GM19328 (cell line): ENCODE measurements around the gene DUOX2.

Source experiments
- ATAC-seq: cut with Tn5 transposase; IDR thresholded peaks from one replicate; pipeline ENCODE4 v1.9.1; 2021; ENCODE audit warnings: mild to moderate bottlenecking, moderate library complexity; ENCODE audit not compliant: unreplicated experiment

The DUOX2 gene

GRCh38 chr15:45114076-45114750, at the start of gene DUOX2, which contains the start of gene DUOXA2:
Gene DUOX2 (minus strand): TSS chr15:45114172. CDS start chr15:45113411, 761 bp downstream.
Gene DUOXA2 (plus strand): TSS chr15:45114326. CDS start chr15:45114606, 280 bp downstream.
- no peak for ATAC-seq

- no peak for ATAC-seq
Observed at GRCh38 chr15:45163508-45163856, 49.5 kb upstream of the DUOX2 start.

GRCh38 chr15:45162771-45163507, 49.0 kb upstream of the DUOX2 start:
- ATAC-seq, result no peak

DNA sequence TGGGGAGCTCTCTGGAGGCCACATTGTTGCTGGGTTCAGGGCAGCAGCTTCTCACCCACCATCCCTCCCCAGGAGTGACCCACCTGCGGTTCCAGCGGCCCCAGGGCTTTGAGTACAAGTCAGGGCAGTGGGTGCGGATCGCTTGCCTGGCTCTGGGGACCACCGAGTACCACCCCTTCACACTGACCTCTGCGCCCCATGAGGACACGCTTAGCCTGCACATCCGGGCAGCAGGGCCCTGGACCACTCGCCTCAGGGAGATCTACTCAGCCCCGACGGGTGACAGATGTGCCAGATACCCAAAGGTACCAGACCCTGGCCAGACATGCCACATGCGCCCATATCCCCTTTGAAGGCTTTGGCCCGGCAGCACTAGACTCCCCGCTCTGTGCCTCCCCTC, 47.7 kb upstream of the DUOX2 start:
- ATAC-seq, result no peak

- no peak for ATAC-seq
Observed at GRCh38 chr15:45157974-45158373, 44.0 kb upstream of the DUOX2 start.

GRCh38 chr15:45156744-45157455, 42.9 kb upstream of the DUOX2 start:
- ATAC-seq, result no peak

GRCh38 chr15:45155739-45156138, 41.8 kb upstream of the DUOX2 start:
- ATAC-seq, result no peak

- no peak for ATAC-seq
Observed at GRCh38 chr15:45151998-45152828, 38.2 kb upstream of the DUOX2 start.

DNA sequence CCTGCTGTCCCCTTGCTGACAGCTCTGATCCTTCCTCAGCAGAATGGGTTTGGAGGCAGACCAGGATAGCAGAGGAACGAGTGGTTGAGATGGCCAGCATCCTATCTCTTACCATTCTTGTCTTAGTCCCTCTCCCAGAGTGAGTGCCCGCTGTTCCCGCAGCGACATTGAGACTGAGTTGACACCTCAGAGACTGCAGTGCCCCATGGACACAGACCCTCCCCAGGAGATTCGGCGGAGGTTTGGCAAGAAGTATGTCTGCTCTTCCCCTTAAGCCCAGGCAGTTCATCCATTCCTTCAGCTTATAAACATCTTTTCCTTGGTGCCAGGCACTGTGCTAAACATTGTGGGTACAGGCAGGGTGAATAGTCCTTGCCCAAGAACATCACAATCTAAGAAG, 37.0 kb upstream of the DUOX2 start:
- no peak for ATAC-seq

GRCh38 chr15:45150481-45150880, 36.5 kb upstream of the DUOX2 start:
- no peak for ATAC-seq

DNA sequence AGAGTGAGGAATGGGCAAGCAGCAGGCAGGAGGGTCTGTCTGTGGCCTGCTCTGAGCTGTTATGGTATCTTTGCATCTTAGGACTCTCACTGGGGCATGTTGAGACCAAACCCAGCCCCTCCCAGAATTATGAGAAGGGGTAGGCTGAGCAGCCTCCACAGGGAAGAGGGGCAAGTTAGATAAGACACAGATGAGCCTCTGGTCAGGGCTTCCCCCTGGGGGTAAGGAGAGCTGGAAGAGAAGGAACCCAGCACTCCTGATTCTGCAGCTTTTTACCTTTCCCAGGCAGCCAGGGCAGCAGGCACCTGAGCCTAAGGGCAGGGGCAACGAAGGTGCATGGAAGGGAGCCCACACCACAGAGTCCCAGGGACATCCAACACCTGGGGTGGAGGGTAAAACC, 35.1 kb upstream of the DUOX2 start:
- no peak for ATAC-seq

GRCh38 chr15:45148076-45149059, 34.4 kb upstream of the DUOX2 start:
- no peak for ATAC-seq

DNA sequence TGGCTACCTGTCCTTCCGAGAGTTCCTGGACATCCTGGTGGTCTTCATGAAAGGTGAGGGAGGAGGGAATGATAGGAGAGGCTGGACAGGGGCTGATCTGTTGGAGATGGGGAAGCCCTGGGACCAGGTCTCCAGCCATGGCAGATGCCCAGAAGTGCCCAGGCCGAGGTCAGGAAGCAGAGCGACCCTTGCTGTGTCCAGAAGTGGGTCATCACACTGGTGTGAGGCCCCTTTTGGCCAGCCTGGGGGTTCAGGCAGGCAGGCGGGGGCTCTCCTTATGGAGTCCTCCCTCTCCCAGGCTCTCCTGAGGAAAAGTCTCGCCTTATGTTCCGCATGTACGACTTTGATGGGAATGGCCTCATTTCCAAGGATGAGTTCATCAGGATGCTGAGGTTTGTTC, 33.6 kb upstream of the DUOX2 start:
- ATAC-seq, result no peak

DNA sequence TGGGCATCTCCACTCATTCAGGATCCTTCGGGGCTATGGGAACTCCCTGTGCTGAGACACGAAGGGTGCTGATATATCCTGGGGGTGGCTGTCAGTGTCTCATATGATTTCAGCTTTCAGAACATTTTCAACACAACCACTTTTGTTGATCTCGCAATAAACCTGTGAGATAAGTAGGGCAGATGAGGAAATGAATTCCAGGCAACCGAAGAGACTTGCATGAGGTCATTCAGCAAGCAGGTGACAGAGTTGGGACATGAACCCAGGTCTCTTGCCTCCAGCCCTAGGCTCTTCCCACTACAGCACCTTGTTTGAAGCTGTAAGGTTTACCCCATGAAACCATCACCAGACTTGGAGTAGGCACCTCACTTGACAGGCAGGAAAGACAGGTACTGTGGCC, 32.4 kb upstream of the DUOX2 start:
- ATAC-seq, result no peak

- ATAC-seq, result no peak
Observed at GRCh38 chr15:45144775-45145174, 30.8 kb upstream of the DUOX2 start.

DNA sequence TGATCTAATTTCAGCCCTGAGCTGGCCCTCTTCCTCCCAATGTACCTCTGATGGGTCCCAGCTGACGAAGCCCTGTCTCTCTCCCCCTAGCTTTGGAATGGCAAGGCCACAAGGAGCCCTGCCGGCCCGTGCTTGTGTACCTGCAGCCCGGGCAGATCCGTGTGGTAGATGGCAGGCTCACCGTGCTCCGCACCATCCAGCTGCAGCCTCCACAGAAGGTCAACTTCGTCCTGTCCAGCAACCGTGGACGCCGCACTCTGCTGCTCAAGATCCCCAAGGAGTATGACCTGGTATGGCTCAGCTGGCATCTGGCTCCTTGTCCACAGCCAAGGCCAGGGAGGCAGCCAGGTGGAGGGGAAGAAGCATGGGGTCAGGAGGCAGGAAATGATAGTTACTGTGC, 30.0 kb upstream of the DUOX2 start:
- ATAC-seq, result no peak

DNA sequence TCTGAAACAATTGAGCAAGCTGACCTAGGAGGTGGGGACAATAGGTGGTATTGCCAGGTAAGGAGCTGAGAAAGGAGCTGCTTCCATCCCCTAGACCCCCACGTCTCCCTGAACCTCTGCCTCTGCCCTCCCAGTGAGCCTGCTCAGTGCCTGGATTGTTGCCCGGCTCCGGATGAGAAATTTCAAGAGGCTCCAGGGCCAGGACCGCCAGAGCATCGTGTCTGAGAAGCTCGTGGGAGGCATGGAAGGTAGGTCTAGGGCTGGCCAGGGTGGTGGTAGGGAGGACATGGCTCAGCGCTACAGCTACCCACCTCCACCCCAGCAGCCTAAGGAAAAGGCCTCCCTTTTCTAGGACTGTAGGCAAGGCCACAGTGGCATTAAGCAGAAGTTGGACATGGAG, 29.1 kb upstream of the DUOX2 start:
- no peak for ATAC-seq

- no peak for ATAC-seq
Observed at GRCh38 chr15:45141386-45141785, 27.4 kb upstream of the DUOX2 start.

DNA sequence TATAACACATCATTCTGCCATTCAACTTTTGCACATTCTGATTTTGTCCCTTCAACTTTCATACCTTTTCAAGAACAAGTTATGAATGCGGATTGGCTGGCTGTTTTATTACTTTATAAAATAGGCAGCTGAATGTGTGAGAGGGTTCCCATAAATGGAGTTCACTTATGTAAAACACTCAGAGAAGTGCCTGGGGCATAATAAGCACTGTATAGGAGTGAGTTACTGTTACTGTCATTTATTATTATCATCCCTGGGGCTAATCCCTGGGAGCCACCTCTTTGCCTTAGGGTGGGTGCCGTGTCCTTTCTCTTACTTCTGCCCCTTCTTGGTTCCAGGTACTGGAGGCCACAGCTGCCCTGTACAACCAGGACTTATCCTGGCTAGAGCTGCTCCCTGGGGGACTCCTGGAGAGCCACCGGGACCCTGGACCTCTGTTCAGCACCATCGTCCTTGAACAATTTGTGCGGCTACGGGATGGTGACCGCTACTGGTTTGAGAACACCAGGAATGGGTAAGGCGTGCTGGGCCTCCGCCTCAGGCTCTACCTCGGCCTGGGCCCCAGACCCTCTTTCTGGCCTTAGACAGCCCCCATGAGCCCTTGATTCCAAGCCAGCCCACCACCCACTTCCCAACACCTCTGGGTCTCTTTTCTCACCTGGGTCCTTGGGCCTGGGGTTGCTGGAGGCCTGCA, 26.7 kb upstream of the DUOX2 start:
- no peak for ATAC-seq
